Measurements from ENCODE around the gene UNC119.
"Not testable (repeated sequence)": the region's sequence is repeated elsewhere in the genome, so short reads cannot be mapped to it uniquely, and the experiment has no call there.

The UNC119 gene

DNA sequence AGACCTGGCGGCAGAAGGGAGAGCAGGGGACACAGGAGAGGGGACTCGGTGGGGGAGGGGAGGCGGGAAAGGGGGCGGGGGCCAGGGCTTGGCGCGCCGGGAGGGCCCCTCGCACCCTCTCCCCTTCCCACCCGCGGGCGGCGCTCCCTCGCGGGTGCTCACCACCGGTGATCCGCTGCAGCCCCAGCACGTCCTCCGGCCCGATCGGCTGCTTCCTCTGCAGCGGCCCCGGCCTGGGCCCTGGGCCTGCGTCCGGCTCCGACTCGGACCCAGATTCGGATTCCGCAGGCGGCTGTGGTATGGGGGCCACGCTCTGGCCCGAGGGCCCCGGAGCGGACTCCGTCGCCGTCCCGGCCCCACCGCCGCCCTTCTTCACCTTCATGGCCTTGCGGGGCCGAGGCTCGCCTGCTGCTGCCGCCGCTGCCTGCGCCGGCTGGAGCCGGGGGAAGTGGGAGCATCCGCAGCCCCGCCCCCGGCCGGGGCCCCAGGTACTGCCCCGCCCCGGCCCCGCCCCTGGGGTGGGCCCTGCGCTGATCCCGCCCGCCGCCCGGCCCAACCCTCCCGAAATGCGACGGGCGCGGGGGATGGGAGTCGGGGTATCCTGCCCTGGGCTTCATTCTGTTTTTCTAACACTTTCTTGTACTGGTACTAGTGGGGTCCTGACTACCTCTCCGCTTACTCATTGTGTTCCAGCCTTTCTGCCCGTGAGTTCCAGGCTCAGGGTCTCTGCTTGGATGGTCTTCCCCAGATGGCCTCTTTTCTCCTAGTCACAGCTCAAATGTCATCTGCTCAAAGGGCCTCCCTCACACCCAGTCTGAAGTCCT is at the start of gene UNC119:
UNC119 (minus strand) TSS at position 449 of the 824 bp plus-strand sequence; CDS start at position 382, 67 bp downstream.
- FAIRE-seq = no peak

DNA sequence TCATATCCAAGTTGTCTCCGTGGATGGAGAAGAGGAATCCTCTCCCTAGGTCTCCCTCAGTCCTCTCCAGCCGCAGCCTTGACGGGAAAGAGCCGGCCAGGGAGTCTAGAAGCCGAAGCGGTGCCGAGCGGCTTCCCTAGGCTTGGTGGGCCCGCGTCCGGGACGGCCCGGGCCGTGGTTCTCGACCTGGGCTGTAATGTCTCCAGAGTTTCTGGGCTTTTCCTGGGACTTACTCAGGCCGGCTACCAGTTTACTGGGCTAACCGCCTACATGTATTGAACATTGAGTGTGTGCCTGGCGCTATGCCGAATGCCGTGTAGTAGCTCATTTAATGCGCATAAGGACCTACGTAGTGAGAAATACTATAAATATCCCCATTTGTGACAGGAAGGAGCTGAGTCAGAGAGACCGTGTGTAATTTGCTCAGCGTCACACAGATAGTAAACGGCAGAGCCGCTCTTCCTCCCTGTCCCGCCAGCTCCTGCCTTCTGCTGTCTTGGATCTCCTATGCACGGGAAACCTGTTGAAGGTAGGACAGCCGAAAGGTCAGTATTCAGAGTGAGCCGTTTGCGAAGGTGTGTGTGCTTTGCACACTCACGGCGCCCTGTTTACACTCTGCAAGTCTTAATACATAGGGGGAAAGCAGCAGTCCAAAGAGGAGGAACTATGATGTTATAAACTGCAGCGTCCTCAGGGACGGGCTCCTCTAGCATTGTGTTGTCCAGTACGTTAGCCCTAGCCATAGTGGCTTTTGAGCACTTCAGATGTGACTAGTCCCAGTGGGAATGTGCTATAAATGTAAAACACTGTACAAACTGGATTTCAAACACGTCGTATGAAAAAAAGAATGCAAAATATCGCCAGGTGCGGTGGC is 47.1 kb upstream of the UNC119 start:
- no peak for FAIRE-seq

DNA sequence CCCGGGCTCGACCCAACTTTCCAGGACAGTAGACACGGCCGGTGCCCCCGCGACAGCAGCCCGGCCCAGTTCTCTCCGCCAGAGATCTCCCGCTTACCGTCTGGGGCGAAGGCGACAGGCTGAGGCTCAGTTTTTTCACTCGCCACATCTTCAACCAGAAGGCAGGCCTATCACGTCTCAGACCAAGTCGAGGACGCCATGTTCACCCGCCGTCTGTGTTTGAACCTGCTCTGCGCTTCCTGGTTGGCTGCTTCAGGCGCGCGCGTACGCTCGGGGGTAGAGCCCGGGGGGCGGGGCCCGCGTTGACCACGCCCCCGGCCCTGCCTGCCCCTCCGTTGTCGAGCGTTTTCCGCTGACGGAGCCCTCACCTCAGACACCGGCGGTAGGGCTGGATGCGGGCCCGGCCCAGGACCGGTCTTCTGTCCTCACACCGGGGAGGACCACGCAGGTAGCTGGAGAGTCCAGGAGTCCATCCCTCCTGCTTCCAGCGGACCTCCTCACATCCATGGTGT is 46.4 kb upstream of the UNC119 start, which contains the start of gene SPAG5:
SPAG5 (minus strand) TSS at position 227 of the 512 bp plus-strand sequence; CDS start at position 148, 79 bp downstream.
- no peak for FAIRE-seq

DNA sequence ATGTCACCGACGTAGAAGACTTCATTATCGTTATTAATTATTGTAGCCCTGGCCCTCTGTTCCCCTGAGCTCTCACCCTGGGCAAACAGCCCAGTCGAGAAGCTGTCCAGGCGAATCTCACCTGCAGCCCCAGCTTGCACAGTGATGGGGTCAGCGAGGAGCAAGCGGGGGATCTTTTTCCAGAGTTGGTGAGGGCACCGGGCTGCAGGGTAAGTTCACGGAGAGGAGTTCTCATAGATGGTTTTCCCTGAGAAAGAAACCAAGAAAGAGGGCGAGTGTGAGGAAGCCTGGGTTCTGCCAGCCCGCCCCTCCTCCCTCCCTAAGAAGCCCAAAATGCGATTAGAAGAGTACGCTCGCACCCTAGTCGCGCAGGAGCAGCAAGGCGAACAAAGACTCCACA is 46.0 kb upstream of the UNC119 start:
- no peak for FAIRE-seq

DNA sequence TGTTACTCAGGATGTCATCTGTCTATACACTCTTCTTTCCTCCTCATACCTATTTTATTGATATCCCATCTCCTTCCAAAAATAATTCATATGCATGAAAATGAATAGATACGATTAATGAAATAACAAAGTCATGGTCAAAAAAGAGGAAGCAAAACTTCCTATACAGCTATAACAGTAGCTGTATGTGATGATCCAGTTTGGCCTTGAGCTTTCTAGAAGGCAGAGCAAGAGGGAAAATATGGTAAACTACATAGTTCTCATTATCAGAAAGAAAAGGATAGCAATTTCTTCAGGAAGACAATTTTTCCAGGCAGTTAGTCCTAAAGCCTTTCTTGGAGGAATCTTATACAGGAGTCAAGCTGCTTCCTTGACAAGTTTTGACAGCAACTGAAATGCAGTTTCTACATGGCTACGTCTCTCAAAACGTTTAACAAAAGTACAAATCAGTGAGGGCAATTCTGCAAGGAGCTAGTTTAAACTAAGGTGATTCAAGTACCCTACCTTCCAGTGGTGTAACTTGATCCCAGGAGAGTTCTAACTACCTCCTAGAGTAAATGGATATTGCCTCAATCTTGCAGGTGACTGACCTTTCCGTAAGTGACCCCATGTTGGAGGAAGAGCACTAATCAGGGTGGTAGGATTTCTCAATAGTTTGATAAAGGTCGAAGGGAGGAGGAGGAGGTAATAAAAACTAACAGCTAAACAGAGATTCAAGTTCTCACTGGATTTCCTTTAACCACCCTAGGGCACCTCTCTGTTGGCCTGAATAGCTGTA is 45.4 kb upstream of the UNC119 start:
- no peak for FAIRE-seq

DNA sequence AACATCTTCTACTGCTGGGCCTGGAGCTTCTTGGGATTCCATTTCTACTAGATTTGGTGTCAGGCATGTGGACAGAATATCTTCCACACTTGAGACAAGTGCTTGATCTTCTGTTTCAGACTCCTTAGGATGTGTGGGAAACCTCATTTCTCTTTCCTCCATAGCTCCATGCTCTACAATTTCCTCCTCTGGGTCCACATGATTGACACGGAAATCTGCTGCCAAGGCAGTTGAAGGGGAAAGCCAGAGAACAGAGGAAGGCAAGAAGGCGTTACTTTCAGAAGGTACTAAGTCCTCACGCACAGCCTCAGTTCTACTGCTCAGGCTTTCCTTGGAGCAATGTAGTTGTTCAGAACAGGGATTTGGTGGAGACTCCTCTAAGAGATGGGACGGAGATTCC is 39.8 kb upstream of the UNC119 start:
- FAIRE-seq = no peak

DNA sequence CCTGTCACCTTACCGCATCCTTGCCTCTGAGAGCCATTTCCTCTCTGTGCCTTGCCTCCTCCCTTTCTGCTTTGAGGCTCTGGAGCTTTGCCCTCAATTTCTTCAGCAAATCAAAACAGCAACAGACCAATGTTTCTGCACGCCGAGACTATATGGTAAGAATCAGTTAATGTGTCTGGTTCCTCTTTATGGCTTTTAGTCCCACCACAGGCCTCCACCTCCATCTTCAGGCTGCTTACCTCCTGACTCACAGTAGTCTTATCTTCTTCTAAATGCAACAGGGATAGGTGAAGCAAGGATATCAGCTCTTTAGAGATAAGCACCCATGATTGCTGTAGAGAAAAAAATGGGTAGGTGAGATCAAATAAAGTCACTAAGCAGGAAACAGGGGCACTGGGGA is 33.4 kb upstream of the UNC119 start:
- no peak for FAIRE-seq

DNA sequence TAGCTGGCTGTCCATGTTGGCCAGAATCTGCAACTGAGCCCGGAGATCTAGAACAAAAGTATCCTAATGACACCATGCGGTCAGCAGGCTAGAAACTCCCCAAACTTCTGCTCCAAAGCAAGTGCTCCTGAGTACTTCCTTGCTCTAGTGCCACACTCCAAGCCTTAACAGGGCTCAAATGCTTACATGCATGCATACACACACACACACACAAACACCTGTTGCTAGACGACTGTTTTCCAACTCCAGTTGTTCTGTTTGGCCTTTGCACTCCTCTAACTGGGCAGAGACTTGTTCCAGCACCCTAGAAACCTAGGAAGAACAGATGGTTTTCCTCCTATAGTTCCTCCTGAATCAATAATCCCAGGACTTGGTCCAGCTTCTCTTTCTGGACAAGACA is 32.0 kb upstream of the UNC119 start:
- FAIRE-seq = no peak

DNA sequence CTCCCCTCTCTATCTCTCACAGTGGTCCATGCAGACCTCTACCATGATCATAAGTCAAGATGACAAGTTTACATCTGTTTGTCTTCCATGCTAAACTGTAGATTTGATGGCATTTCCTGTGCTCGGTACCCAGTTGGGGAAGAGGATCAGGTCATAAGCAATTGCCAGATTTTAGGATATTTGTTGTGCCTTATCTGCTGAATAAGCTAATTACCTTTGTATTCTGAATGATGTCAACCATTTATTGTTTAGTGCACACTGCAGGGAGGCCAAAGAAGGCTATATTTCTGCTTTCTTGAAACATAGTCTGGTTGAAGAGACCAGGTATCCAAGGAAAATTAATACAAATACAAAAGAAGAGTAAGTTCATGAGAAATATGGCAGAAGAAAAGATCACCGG is 30.1 kb upstream of the UNC119 start:
- no peak for FAIRE-seq

DNA sequence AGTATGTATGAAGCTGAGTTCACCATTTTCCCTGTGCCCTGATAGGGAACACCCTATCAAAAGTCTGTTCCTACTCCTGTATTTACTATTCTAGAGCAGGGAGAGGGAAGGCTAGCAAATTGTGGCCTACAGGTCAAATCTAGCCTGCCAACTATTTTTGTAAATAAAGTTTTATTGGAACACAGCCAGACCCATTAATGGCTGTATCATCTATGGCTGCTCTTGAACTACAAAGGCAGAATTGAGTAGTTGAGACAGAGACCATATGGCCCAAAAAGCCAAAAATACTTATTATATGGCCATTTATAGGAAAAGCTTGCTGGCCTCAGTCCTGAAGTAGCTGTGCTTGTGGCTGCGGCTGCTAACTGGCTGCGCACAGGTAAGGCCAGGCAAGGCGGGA is 28.5 kb upstream of the UNC119 start:
- FAIRE-seq = no peak

DNA sequence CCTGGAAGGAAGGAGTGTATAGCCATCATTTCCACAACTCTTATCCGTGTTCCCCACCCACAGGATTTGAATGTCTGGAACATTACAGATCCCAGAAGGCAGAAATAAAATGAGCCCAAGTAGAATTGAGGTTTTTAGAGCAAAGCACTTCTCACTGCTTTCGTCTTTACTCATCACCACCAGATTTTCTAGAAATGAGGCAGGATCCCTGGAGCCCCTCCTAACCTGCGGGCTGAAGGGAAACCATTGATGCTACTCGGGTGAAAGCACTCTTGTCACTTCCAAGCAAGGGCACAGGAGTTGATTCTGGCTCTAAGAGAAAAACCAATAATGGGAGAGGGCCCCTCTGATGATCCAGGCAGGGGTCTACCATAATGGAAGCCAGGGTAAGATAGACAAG is 27.1 kb upstream of the UNC119 start:
- FAIRE-seq = no peak

DNA sequence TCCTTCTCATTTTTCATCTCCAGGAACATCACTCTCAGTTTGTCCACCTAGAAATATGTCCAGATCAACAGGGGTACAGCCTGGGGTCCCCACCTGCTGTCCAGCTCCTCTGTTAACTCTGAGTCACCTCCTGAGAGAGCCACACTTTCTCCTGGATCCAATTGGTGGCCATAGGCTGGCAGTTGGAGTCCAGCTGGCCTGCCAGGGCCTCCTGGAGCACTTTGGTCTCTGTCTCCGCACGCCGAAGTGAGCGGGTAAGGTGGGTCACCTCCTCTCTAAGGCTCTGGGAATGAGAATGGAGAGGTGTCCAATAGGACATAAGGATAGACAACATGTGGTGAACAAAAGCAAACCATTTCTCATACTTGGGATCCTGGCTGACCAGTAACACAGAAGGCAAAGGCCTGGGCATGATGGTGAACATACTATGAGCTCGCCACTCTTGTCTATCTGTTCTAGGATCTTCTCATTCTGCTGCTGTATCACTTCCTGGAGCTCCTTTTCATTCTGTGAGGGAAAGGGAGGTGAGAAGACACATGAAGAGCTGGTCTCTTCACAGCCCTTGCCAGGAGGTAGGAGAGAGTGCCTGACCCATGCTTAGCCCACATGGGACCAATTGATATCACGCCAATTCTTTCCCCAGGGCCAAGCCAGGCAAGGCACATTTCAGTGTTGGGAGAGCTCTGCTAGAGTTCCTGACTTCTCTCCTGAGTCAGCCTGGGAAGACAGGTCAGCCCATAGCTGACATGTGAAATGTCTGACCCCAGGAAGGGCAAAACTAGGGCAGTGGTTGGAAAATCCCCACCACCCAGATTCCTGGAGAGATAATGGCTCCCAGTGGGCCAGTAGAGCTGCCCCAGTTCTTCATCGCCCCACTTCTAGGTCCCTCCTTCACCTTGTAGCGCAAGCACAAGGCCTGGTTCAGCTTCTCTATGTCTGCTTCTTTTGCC is 26.1 kb upstream of the UNC119 start:
- no peak for FAIRE-seq

DNA sequence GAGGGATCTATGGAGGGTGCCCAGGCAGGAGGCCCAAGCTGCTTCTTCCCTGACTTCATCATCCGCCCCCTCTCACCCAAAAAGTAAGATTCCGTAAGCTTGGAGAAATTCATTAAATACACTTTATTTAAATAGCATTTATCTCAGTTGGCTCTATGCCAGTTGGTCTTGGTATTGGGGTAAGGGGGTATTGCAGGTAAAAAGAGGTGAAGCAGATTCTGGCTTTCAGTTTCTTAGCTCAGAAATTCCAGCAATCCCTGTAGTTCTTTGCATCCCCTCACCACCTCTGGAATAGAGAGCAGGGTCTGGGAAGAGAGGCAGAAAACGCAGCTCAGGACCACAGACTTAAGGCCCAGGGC is 25.0 kb upstream of the UNC119 start:
- FAIRE-seq = no peak

DNA sequence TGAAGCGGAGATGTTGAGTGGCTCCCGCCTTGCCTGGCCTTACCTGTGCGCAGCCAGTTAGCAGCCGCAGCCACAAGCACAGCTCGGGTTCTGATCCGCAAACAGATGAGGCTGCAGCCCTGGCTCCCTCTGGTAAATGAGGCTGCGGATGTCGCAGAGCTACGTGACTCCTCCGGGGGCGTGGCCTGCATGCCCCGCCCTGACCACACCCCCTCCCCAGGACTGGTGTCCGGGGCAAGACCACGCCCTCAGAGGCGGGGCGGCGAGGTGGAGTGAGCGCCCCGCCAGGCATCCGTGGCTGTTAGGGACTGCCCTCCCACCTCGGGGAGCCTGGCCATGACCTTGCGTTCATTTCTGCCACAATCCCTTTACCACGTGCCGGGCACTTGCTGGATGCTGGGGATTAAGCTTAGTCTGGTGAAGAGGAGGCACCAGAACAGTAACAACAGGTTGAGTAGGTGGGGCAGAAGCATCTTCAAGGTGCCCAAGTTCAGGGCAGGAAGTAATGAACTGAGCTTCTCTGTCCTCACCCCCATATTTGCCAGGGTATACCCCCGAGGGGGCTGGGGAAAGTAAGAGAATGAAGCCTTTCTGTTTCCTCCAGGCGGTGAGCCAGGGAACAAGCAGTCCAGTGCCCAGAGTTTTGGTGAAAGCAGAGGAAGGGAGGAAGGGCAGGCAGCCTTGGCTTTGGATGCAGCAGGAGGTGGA is 24.5 kb upstream of the UNC119 start, which contains the start of gene ALDOC:
ALDOC (minus strand) TSS at position 138 of the 708 bp plus-strand sequence. CDS start 1,363 bp downstream, outside the sequence.
- FAIRE-seq = no peak

DNA sequence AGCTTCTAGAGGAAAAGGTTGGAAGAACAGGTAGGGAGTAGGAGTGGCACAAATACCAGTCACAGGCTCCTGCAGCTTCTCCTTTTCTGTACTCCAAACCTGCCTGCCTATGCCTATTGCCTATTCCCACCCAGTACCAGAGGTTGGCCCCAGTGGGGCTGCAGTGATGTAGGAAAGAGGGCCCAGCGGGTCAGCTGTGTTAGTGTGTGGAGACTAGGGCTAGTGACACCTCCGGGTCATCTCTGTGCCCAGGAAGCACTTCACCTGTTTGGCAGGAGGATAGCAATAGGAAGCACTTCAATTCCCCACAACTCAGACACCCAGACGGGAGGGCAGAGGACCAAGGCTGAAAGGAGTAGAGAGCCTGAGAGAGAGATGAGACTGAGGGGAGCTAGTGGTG is 23.6 kb upstream of the UNC119 start:
- FAIRE-seq = not testable (repeated sequence)

DNA sequence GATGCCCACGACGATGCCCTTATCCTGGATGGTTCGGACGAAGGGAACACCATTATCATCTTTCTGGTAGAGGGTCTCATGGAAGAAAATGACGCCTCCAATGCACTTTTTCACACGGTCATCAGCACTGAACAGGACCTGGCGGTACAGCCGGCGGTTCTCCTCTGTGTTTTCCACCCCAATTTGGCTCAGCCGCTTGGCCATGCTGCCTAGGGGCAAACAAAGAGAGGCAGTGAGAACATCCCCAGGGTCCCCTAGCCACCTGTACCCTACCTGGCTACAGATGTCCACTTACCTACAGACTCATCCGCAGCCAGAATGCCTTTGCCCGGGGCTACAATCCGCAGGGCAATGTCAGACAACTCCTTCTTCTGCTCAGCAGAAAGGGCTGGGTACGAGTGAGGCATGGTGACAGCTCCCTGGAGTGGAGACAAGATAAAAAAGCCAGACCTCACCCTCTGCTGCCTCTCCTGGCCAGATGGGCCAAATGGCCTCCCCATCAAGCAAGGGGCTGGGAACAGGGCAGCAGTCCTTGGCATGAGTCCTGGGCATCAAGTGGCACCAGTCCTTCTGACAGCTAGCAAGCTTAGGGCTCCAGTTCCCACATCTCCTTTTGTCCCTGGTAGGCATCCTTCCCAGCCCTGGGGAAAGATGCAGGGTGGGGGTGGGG is 22.8 kb upstream of the UNC119 start:
- FAIRE-seq = no peak

DNA sequence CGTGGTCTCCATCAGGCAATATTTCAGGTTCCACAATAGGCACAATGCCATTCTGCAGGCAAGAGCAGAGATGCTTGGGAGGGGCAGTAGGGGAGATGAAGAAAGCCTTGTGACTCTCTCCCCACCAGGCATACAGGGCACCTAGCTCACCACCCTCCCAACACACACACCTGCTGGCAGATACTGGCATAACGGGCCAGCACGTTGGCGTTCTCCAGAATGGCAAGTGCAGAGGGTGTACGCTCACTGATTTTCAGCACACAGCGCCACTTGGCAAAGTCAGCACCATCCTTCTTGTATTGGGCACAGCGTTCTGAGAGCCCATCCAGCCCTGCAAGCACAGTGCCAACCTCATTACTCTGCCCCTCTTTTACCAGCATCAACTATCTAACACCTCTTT is 22.1 kb upstream of the UNC119 start:
- no peak for FAIRE-seq

DNA sequence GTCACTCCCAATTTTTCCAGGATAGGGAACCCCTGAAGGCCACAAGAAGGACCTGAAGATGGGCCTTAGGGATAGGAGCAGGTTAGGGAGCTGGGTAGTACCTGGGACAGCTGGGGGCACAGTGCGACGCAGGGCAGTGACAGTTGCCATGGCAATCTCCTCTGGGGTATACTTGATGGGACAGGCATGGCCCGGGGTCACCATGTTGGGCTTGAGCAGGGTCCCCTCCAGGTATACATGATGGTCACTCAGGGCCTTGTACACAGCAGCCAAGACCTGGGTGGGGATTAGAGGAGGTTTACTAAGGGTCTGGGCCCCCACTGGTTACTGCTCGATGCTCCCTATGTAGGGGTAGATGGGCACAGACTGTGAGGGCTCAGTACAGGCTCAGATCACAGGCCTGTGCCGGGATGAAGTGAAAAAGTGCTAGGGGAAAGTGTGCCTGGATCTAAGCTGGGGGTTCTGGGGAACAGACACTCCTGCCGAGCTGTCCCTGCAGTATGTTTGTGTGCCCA is 21.6 kb upstream of the UNC119 start:
- FAIRE-seq = no peak

DNA sequence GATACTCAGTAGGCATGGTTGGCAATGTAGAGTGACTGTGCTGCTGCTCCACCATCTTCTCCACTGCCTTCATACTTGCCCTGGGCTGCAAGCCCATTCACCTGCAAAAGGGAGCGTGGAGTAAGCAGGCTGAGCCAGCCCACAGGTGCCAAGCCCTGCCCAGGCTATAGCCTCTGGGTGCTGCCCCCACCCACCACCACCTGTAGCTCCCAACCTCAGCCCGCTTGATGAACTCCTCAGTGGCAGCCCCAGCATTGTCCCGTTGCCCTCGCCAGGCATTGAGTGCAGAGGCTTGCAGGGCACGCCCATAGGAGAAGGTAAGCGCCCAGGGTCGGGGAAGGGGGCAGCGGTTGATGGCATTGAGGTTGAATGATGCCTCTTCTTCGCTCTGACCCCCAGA is 21.1 kb upstream of the UNC119 start:
- FAIRE-seq = no peak

DNA sequence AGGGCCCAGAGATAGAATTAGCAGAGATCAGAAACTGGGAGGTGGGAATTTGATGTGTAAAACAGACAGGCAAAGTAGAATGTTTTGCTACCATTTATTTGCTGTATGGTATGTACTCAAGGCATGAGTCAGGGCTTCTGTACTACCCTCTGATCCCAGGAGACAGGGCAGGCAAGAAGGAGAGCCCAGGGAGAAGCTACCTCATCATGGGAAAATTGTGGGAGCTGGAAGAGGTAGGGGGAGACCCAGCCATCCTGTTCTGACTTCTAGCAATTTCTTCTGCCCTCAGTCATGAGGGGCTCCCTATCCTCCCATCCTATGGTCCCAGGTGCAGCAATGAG is 20.6 kb upstream of the UNC119 start:
- FAIRE-seq = no peak

All from islet of Langerhans (tissue), 1 donor.